Suprapubic skin (tissue), 4 donors: ENCODE data around the gene FXYD3. TPM values are rescaled to one million over a fixed set of nuclear protein-coding genes. Genes with fewer than 3 reads are reported as not detected.
A peak's percentile ranks its signal among the peaks of the same experiment; 100 is the strongest.

Source experiments
- DNase-seq, 2 donors: peaks; one replicate each; pipeline ENCODE4 v3.0.0-alpha.2; 2019; ENCODE audit warnings: low spot score in 2 of 2
- H3K27ac ChIP-seq: fragments of 200-600 bp; sonication (generic); one replicate; pipeline ENCODE4 v1.5.1; 2019
- H3K27me3 ChIP-seq: fragments of 200-600 bp; sonication (generic); one replicate; pipeline ENCODE4 v1.5.1; 2019
- H3K36me3 ChIP-seq: fragments of 200-600 bp; sonication (generic); one replicate; pipeline ENCODE4 v1.5.1; 2019
- H3K4me1 ChIP-seq: fragments of 200-600 bp; sonication (generic); one replicate; pipeline ENCODE4 v1.5.1; 2019
- H3K4me3 ChIP-seq: fragments of 200-600 bp; sonication (generic); one replicate; pipeline ENCODE4 v1.5.1; 2019; ENCODE audit warnings: mild to moderate bottlenecking
- H3K9me3 ChIP-seq: fragments of 200-600 bp; sonication (generic); one replicate; pipeline ENCODE4 v1.5.1; 2019
- CTCF ChIP-seq, 2 donors: fragments of 200-600 bp in 1 of 2; fragments of 450-650 bp in 1 of 2; sonication (generic) in 1 of 2; IDR thresholded peaks; one replicate each; pipeline ENCODE4 v1.5.1; 2016 to 2019; ENCODE audit warnings: antibody characterized with exemption in 2 of 2, mild to moderate bottlenecking in 1 of 2, moderate library complexity in 1 of 2
- EP300 ChIP-seq: sonication (generic); formaldehyde crosslinking; IDR thresholded peaks from one replicate; pipeline ENCODE4 v1.6.1; 2017; ENCODE audit warnings: antibody characterized with exemption
- POLR2A ChIP-seq, 2 donors: fragments of 450-650 bp; IDR thresholded peaks; one replicate each; pipeline ENCODE4 v1.6.1; 2017; ENCODE audit warnings: antibody characterized with exemption in 2 of 2, mild to moderate bottlenecking in 2 of 2, moderate library complexity in 2 of 2
- POLR2AphosphoS5 ChIP-seq, 3 donors: sonication (generic); formaldehyde crosslinking; IDR thresholded peaks; one replicate each; pipeline ENCODE4 v1.6.1; 2017; ENCODE audit warnings: antibody characterized with exemption in 3 of 3
- WGBS: methylation state at CpG from one replicate; pipeline ENCODE4 v1.1.5; 2018; 5-methylcytosine and 5-hydroxymethylcytosine counted together
- total RNA-seq, 4 donors: library from RNA; depleted of rRNA; stranded (reverse); fragments of >200 nt; gene quantifications; one replicate each; pipeline ENCODE4 v1.1.0, GENCODE V29; 2016

The FXYD3 gene
- total RNA-seq, 4 donors from 2014 or later, result 383 to 765 (median 575) TPM

GRCh38 chr19:35169221-35169995 is 53.8 kb downstream of the FXYD3 start:
- no peak overlapping the region for H3K4me3 ChIP-seq
- H3K27ac ChIP-seq, result peak overlapping the region; percentile 4
- TF ChIP-seq CTCF (IDR thresholded peaks at IDR 0.05), result no peak
- no peak for TF ChIP-seq POLR2A (IDR thresholded peaks at IDR 0.05)
- no peak for TF ChIP-seq POLR2AphosphoS5 (IDR thresholded peaks at IDR 0.05)
- no peak for TF ChIP-seq EP300
- no peaks in the 10 kb centered on the region for H3K27me3 ChIP-seq
- H3K4me1 ChIP-seq, result peaks cover 24% of the 10 kb centered on the region
- DNase-seq, result no peak
- whole genome bisulfite sequencing, result 62% methylated on average over 6 of the region's 18 CpGs
- H3K9me3 ChIP-seq, result peaks cover 2% of the 10 kb centered on the region
- H3K36me3 ChIP-seq, result peaks cover 42% of the 10 kb centered on the region

- Histone ChIP-seq H3K27ac (no peak overlapping the region), H3K36me3 (peaks cover 31% of the 10 kb centered on the region), H3K4me3 (no peak overlapping the region), H3K9me3 (no peaks in the 10 kb centered on the region), H3K4me1 (peaks cover 24% of the 10 kb centered on the region), H3K27me3 (no peaks in the 10 kb centered on the region)
- TF ChIP-seq CTCF (IDR thresholded peaks at IDR 0.05) (no peak), EP300 (no peak), POLR2A (IDR thresholded peaks at IDR 0.05) (no peak), POLR2AphosphoS5 (IDR thresholded peaks at IDR 0.05) (no peak)
- 66% methylated on average over 4 of the region's 7 CpGs for WGBS
- DNase-seq, result no peak
Measured at GRCh38 chr19:35170359-35171061, 54.9 kb downstream of the FXYD3 start.

GRCh38 chr19:35171730-35172129 is 56.1 kb downstream of the FXYD3 start:
- Histone ChIP-seq H3K9me3 (no peaks in the 10 kb centered on the region), H3K4me1 (peaks cover 28% of the 10 kb centered on the region), H3K27ac (no peak overlapping the region), H3K4me3 (no peak overlapping the region), H3K36me3 (peaks cover 18% of the 10 kb centered on the region), H3K27me3 (no peaks in the 10 kb centered on the region)
- DNase-seq, result no peak
- WGBS, result 28% methylated on average over 3 of the region's 3 CpGs
- TF ChIP-seq POLR2AphosphoS5 (IDR thresholded peaks at IDR 0.05), result no peak
- TF ChIP-seq CTCF (IDR thresholded peaks at IDR 0.05), result no peak
- TF ChIP-seq POLR2A (IDR thresholded peaks at IDR 0.05), result no peak
- no peak for TF ChIP-seq EP300

Other genes starting within 250 kb of the FXYD3 start
- gene ZNF30, start 188.9 kb upstream of the FXYD3 start, total RNA-seq, result 1 to 10 TPM in 2 of 4 donors, under 1 TPM in 2; 0.44 to 3.4 (median 1.5) TPM
- 1 to 10 TPM; 2.5 to 6.5 (median 3.7) TPM for gene ZNF792, start 151.6 kb upstream of the FXYD3 start, total RNA-seq
- 10 to 100 TPM; 16.3 to 38.7 (median 20.8) TPM for gene GRAMD1A, start 115.5 kb upstream of the FXYD3 start, total RNA-seq
- gene SCN1B, start 85.4 kb upstream of the FXYD3 start, total RNA-seq, result 1 to 10 TPM; 1.4 to 4.3 (median 2.9) TPM
- gene HPN, start 74.1 kb upstream of the FXYD3 start, total RNA-seq, result 1 to 10 TPM in 1 of 4 donors, under 1 TPM in 2, not detected in 1; 0.26 to 1.7 (median 0.56) TPM
- 10 to 100 TPM in 1 of 4 donors, 1 to 10 TPM in 3; 4.3 to 11.8 (median 7.8) TPM for gene LGI4, start 19.2 kb downstream of the FXYD3 start, total RNA-seq
- gene FXYD1, start 23.0 kb downstream of the FXYD3 start, total RNA-seq, result 10 to 100 TPM in 1 of 4 donors, 1 to 10 TPM in 3; 2.0 to 10.9 (median 6.7) TPM
- gene FXYD7, start 27.4 kb downstream of the FXYD3 start, total RNA-seq, result 1 to 10 TPM in 1 of 4 donors, not detected in 3; 2.2 TPM
- gene FXYD5, start 38.9 kb downstream of the FXYD3 start, total RNA-seq, result 10 to 100 TPM; 29.8 to 64.8 (median 37.7) TPM
- gene FAM187B, start 112.9 kb downstream of the FXYD3 start, total RNA-seq, result not detected
- gene LSR, start 133.2 kb downstream of the FXYD3 start, total RNA-seq, result 100 to 1,000 TPM in 1 of 4 donors, 10 to 100 TPM in 3; 67.4 to 105 (median 80.8) TPM
- gene USF2, start 153.1 kb downstream of the FXYD3 start, total RNA-seq, result 100 to 1,000 TPM; 111 to 178 (median 122) TPM
- 1 to 10 TPM in 2 of 4 donors, not detected in 2; 1.4 to 1.5 TPM for gene HAMP, start 166.7 kb downstream of the FXYD3 start, total RNA-seq
- not detected for gene MAG, start 176.3 kb downstream of the FXYD3 start, total RNA-seq
- not detected for gene CD22, start 213.4 kb downstream of the FXYD3 start, total RNA-seq
- gene FFAR1, start 232.1 kb downstream of the FXYD3 start, total RNA-seq, result not detected
- not detected for gene FFAR3, start 242.6 kb downstream of the FXYD3 start, total RNA-seq